SK-N-DZ (cell line): Measurements from ENCODE around the gene BRICD5. TPM values are rescaled to one million over a fixed set of nuclear protein-coding genes. Genes with fewer than 3 reads are reported as not detected.
"Not testable (repeated sequence)": the region's sequence is repeated elsewhere in the genome, so short reads cannot be mapped to it uniquely, and the experiment has no call there.

ENCODE experiments used
- DNase-seq: peaks from one replicate; pipeline ENCODE4 v3.0.0-alpha.2; 2015; ENCODE audit warnings: low spot score
- polyA plus RNA-seq, 2 experiments: library from polyadenylated mRNA; depleted of rRNA; stranded (reverse); fragments of >200 nt; gene quantifications; 2 replicates each; pipeline ENCODE4 v1.2.3, GENCODE V29; 2014

The BRICD5 gene
- polyA plus RNA-seq (2014; cell fraction: cytosol; rRNA removed) = 9.1 and 16.3 TPM in 2 replicates
- polyA plus RNA-seq (2014; cell fraction: nucleus; rRNA removed) = 103 and 141 TPM in 2 replicates

DNA sequence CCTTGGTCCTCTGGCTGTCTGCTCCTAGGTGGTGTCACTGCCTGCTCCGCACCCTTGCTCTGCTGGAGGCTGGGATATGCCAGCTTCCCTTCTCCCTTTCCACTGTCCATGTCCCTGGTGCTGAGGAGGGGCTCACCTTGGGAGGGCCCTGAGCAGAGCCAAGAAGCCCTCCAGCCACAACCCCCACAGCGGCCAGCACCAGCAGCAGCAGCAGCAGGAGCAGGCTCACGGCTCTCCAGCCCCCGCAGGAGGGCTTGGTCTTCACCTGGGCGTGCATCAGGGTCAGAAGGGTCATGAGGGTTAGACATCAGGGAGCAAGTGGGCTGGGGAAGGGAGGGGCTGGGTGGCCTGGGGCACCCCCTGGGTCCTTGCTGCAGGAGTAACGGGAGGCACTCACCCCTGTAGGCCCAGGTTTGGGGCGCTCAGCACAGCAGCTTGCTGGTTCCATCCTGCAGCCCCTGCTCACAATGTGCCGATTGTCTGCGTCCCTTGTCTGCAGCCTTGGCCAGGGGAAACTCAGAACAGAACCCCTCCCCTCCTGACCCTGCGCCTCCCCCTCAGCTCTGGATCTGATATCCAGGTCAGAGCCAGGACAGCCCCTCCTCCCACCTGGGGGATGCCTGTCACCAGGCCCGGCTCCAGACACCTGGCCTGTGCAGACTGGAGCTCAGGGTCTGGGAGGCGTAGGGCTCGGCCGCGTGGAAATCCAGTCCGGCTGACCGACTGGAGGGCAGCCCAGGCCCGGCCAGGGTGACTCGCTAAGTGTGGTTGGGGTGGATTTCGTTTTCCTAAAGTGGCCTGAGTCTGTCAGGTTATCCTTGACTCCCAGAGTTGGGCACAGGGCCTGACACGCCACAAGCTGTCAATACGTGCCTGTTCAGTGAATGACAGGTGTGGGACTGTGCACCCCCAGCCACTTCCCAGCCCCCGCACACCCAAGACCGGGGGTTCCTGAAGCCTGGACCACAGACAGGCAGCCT, at the start of gene BRICD5:
Gene BRICD5 (minus strand): TSS at position 478 of the 980 bp plus-strand sequence. CDS start 30 bp downstream, at position 448.
- peak; percentile 74 for DNase-seq

GRCh38 chr16:2260250-2260649, 49.6 kb upstream of the BRICD5 start:
- DNase-seq = no peak

DNA sequence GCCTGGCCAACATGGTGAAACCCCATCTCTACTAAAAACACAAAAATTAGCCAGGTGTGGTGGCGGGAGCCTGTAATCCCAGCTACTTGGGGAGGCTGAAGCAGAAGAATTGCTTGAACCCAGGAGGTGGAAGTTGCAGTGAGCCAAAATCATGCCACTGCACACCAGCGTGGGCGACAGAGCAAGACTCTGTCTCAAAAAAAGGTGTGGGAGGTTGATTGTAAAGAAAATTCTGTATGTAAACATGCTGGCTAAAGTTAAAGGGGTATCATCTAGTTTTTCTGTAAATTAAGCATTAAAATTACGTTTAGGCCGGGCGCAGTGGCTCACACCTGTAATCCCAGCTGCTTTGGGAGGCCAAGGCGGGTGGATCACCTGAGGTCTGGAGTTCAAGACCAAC, 47.9 kb upstream of the BRICD5 start:
- DNase-seq = not testable (repeated sequence)

DNA sequence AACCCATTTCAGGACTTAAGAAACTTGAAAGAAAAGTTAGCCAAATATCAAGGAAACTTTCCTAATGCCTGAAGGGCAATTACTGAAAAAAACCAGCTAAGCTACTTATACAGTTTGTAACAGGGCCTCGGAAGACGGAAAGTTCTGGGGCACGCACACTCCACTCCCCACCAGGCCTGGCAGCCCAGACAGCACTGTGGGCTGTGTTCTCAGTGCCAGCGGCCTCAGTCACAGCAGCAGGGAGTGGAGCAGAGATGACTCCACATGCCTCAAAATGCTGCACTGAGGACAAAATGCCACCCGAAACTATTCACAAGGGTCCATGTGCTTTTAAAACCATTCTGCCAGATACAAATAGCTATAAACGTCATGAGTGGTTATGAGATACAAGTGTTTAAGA, 47.1 kb upstream of the BRICD5 start:
- DNase-seq = no peak

DNA sequence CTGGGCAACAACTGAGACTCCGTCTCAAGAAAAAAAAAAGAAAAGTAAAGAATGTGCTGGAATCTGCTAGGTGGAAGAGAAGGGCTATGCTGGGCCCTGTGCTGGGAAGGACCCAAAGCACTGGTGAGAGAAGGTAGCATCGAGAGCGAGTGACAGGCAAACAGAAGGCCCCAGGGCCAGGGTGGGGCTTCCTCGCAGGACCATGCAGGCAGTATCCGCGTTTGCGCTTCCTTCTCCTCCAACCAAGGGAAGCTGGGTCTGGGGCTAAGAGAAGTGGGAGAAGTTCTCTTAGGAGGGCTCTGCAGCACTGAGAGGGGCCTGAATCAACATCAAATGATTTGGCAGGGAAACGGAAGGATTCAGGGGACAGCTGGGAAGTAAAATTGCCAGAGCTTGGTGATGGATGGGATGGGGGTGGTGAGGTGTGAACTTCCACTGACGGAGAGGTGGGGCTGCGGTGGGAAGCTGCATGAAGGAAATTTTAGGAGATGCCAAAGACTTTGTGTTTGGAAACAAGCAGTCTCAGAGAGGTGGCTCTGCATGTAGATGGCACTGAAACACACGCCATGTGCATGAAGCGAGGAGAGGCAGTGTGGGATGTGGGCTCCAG, 46.0 kb upstream of the BRICD5 start:
- DNase-seq = no peak

- no peak for DNase-seq
Measured at GRCh38 chr16:2253293-2253692, 42.6 kb upstream of the BRICD5 start.

GRCh38 chr16:2252806-2253148, 42.1 kb upstream of the BRICD5 start:
- DNase-seq = no peak

DNA sequence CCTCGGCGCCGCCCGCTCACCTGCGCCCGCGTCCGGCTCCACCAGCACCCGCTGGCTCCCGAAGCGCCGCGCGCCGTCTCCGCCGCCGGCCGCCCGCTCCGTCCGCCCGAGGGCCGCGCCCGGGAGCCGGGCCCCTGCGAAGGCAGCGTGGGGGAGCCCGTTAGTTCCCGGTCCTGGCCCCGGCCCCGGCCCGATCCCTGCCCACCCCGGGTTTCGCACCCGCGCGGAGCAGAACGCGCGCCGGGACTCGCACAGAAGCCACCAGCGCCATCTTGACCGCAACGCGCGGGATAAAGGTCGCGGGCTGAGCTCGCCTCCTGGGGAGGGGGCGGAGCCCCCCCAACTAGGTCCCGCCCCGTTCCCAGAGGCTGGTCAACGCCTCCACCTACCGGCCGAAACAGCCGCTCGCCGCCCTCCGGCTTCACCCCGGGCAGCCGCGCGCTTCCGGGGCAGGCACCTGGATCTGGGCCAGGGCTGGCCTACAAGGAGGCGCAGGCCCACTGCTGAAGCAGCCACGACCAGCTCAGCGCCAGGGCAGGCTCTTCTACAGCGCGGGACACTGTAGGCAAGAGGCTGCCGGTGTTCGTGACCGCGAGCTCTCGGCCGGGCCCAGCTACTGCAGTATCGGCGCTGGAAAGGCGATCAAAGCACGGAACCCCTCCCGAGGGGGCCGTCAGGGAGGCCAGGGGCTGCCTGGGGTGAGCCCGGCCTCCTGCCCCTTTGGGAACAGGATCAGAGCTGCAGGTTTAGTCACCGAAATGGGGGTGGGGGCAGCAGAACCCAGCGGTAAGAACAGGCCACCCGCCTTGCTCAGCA, 40.8 kb upstream of the BRICD5 start, which contains the start of gene ECI1:
Gene ECI1 (minus strand): TSS at position 292 of the 816 bp plus-strand sequence. CDS start 21 bp downstream, at position 271.
- DNase-seq = peak; percentile 93

GRCh38 chr16:2250652-2251295, 40.1 kb upstream of the BRICD5 start:
- no peak for DNase-seq

DNA sequence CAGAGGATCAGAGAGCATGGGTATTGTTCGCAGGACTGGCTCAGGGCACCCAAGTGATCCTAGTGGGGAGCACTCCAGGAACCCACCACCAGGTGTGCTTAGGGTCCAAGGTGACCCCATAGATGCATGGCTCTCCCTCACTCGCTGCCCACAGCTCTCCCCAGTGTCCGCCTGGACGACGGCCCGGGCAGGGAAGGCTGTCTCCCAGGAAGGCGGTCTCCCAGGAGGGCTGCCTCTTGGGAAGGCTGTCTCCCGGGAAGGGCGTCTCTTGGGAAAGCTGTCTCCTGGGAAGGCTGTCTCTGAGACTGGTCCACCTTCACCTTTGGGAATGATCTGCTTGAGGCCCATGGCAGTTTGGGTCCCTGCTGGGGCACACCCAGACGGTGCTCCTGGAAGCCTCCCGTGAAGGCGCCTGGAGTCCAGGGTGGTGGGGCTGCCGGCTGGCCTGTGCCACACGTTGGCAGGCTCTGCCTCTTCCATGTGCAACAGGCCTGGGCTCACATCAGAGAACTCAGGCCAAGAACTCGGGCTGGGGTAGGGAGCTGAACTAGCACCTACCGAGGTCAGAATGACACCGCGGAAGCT, 35.7 kb upstream of the BRICD5 start:
- DNase-seq = no peak

GRCh38 chr16:2244926-2245795, 34.5 kb upstream of the BRICD5 start:
- DNase-seq = no peak

DNA sequence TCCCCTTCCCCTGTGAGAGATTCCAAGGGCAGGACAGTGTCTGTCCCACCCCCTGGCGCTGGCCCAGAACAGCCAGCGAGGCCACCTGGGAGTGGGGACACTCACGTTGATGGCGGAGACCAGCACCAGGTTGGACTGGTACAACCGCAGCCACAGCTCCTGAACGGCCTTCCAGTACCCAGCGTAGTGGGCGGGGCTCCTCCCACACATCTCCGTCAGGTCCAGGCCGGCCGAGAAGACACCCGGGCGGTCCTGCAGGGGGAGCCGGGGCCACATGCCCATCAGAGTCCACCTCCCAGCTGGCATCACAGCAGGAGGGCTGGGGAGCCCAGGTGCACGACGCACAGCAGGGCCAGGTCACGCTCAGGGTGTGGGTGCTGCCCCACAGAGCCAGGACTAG, 33.6 kb upstream of the BRICD5 start:
- DNase-seq = no peak

GRCh38 chr16:2243781-2244180, 33.1 kb upstream of the BRICD5 start:
- no peak for DNase-seq

GRCh38 chr16:2243031-2243528, 32.4 kb upstream of the BRICD5 start:
- no peak for DNase-seq

GRCh38 chr16:2242598-2242997, 31.9 kb upstream of the BRICD5 start:
- DNase-seq = no peak

DNA sequence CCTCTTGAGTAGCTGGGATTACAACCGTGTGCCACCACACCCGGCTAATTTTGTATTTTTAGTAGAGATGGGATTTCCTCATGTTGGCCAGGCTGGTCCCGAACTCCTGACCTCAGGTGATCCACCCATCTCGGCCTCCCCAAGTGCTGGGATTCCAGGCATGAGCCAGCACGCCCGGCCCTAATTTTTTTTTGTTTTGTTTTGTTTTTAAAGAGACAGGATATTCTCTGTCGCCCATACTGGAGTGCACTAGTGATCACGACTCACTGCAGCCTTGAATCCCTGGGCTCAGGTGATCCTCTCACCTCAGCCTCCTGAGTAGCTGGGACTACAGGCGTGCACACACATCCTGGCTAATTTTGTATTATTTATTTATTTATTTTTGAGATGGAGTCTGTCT, 29.7 kb upstream of the BRICD5 start:
- DNase-seq = not testable (repeated sequence)

GRCh38 chr16:2238838-2239675, 28.4 kb upstream of the BRICD5 start:
- no peak for DNase-seq

DNA sequence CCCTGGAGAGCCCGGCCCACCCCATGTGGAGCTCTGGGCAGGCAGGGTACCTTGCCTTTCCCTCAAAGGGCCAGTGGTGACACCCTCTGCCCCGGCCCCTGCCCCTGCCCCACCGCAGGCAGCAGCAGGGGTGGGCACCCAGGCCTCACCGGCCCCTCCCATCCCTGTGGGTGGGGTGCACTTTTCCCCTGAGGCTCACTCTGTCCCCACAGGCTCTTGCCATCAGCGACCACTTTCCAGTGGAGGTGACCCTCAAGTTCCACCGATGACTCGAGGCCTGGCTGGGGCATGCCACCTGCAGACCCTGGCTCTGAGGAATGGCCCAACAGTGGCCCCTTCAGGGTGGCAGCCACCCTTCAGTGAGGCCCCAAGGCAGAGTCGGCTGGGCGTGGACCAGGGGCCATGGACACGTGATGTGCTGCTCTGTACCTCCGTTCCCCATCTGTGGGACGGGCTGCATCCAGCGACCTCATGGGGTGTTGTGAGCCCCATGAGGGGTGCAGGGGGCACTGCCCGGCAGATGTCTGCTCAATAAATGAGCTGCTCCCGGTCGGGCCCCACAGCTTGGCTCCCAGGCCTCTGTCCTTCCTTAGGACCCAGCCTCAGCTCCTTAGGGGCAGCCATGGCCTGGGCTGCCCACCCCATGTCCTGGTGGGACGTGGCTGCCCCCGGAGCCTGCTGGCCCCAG, 27.6 kb upstream of the BRICD5 start:
- DNase-seq = no peak
